Loucy (cell line): ENCODE data around the gene CDV3.

Source experiments
- EZH2phosphoT487 ChIP-seq: fragments of 200-600 bp; IDR thresholded peaks from 2 replicates; pipeline ENCODE4 v1.6.1; 2018; ENCODE audit warnings: antibody characterized with exemption, mild to moderate bottlenecking, moderate library complexity, borderline replicate concordance
- TF ChIP-seq, protein P1 (sequence below): fragments of 200-600 bp; sonication (generic); conservative IDR thresholded peaks from 2 replicates; pipeline ENCODE4 v1.5.1; 2014; ENCODE audit warnings: mild to moderate bottlenecking, antibody characterized with exemption, low read length

GRCh38 chr3:133573629-133574194 lies at the start of gene CDV3:
- TF ChIP-seq, protein P1, sequence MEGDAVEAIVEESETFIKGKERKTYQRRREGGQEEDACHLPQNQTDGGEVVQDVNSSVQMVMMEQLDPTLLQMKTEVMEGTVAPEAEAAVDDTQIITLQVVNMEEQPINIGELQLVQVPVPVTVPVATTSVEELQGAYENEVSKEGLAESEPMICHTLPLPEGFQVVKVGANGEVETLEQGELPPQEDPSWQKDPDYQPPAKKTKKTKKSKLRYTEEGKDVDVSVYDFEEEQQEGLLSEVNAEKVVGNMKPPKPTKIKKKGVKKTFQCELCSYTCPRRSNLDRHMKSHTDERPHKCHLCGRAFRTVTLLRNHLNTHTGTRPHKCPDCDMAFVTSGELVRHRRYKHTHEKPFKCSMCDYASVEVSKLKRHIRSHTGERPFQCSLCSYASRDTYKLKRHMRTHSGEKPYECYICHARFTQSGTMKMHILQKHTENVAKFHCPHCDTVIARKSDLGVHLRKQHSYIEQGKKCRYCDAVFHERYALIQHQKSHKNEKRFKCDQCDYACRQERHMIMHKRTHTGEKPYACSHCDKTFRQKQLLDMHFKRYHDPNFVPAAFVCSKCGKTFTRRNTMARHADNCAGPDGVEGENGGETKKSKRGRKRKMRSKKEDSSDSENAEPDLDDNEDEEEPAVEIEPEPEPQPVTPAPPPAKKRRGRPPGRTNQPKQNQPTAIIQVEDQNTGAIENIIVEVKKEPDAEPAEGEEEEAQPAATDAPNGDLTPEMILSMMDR, result no peak
- no peak for TF ChIP-seq EZH2phosphoT487
